Upper lobe of left lung (tissue), 6 donors: Measurements from ENCODE around the gene ALDH1A1. TPM values are rescaled to one million over a fixed set of nuclear protein-coding genes. Genes with fewer than 3 reads are reported as not detected.

ENCODE experiments used
- ATAC-seq, 2 donors: fragments of 200-7000 bp; cut with Tn5 transposase; one replicate each; pipeline ENCODE4 v1.9.1; 2022; ENCODE audit warnings: mild to moderate bottlenecking in 2 of 2, moderate library complexity in 2 of 2; ENCODE audit not compliant: low FRiP score in 2 of 2
- DNase-seq, 2 donors: peaks; one replicate each; pipeline ENCODE4 v3.0.0-alpha.2; 2019 to 2020
- H3K27ac ChIP-seq, 4 donors: fragments of 200-600 bp; sonication (generic); one replicate each; pipeline ENCODE4 v1.5.1; 2016 to 2019
- H3K27me3 ChIP-seq, 4 donors: fragments of 200-600 bp; sonication (generic); one replicate each; pipeline ENCODE4 v1.5.1; 2017 to 2019
- H3K36me3 ChIP-seq, 4 donors: fragments of 200-600 bp; sonication (generic); one replicate each; pipeline ENCODE4 v1.5.1; 2016 to 2019
- H3K4me1 ChIP-seq, 4 donors: fragments of 200-600 bp; sonication (generic); one replicate each; pipeline ENCODE4 v1.5.1; 2018 to 2019
- H3K4me3 ChIP-seq, 4 donors: fragments of 200-600 bp; sonication (generic); one replicate each; pipeline ENCODE4 v1.5.1; 2017 to 2019; ENCODE audit warnings: mild to moderate bottlenecking in 2 of 4, moderate library complexity in 1 of 4
- H3K9me3 ChIP-seq, 4 donors: fragments of 200-600 bp; sonication (generic); one replicate each; pipeline ENCODE4 v1.5.1; 2018 to 2019
- CTCF ChIP-seq, 6 experiments: fragments of 450-650 bp in 4 of 6; fragments of 200-600 bp in 2 of 6; sonication (generic) in 2 of 6; IDR thresholded peaks; one replicate each; pipeline ENCODE4 v1.5.1; 2016 to 2019; ENCODE audit warnings: antibody characterized with exemption in 6 of 6
- EP300 ChIP-seq, 4 donors: sonication (generic); formaldehyde crosslinking; IDR thresholded peaks; one replicate each; pipeline ENCODE4 v1.5.1; 2017; ENCODE audit warnings: antibody characterized with exemption in 4 of 4, control low read depth in 2 of 4
- POLR2A ChIP-seq, 4 donors: fragments of 450-650 bp; IDR thresholded peaks; one replicate each; pipeline ENCODE4 v1.5.1; 2016 to 2017; ENCODE audit warnings: antibody characterized with exemption in 4 of 4, mild to moderate bottlenecking in 2 of 4
- POLR2AphosphoS5 ChIP-seq, 2 donors: sonication (generic); formaldehyde crosslinking; IDR thresholded peaks; one replicate each; pipeline ENCODE4 v1.5.1; 2017; ENCODE audit warnings: antibody characterized with exemption in 2 of 2
- WGBS, 2 donors: methylation state at CpG; one replicate each; pipeline ENCODE4 v1.1.5; 2017 to 2018; 5-methylcytosine and 5-hydroxymethylcytosine counted together
- total RNA-seq, 6 donors: library from RNA; depleted of rRNA in 4 of 6; stranded (reverse); fragments of >200 nt in 4 of 6; gene quantifications; one replicate each; pipeline versions ENCODE4 v1.1.0 to v1.2.1, GENCODE V29; 2016 to 2021
- donor health status: DM: no; HTN: no; CAD: no; lungs with moderate emphysema.
- donor health status: DM: no; HTN: yes; CAD: no; lungs with severe emphysema.

The ALDH1A1 gene
- total RNA-seq, 6 donors from 2014 or later = 81.7 to 230 (median 137) TPM

- Histone ChIP-seq H3K36me3 (no peaks in the 10 kb centered on the region), H3K4me3 (no peak overlapping the region), H3K4me1 (peaks cover 4 to 13% (median 9%) of the 10 kb centered on the region in 4 donors), H3K27ac (peak overlapping the region in 1 of 4 donors; percentile 35), H3K9me3 (no peaks in the 10 kb centered on the region), H3K27me3 (no peaks in the 10 kb centered on the region)
- no peak for ATAC-seq
- TF ChIP-seq POLR2A (IDR thresholded peaks at IDR 0.05) = no peak
- no peak for TF ChIP-seq CTCF (IDR thresholded peaks at IDR 0.05)
- no peak for TF ChIP-seq POLR2AphosphoS5 (IDR thresholded peaks at IDR 0.05)
- no peak for TF ChIP-seq EP300 (IDR thresholded peaks at IDR 0.05)
- WGBS, 2 donors = 92 to 98% methylated on average over 2 of the region's 2 CpGs
- DNase-seq = no peak
Measured at GRCh38 chr9:72857624-72857996, 95.2 kb downstream of the ALDH1A1 start.

DNA sequence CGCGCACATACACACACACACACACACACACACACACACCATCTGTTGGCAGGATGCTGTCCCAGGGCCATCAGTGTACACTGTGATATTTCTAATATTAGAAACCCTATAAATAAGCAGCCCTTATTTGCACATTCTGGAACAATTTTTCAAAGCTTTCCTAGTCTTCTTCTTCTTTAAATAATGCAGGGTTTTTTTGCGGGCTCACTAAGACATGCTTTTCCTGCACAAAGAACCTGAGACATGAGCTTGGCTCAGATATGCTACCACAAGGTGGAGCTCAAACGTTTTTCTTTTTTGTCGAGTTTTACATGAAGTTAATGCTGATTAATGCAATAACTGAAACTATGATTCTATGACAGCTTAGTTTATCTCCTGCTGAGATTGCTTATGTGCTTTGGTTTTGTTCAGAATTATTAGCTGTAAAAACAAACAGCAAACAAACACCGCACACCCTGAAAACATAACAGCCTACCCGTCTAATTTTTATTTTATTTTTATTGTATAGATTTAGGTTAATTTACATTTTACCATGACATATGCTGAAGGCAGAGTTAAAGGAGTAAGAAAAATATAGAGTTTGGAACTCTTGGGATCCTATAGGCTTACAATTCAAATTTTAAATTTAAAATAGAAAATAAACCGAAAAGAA lies 95.8 kb downstream of the ALDH1A1 start:
- TF ChIP-seq POLR2AphosphoS5 (IDR thresholded peaks at IDR 0.05) = no peak
- peak; percentile 25 to 58 (median 42) for TF ChIP-seq CTCF (IDR thresholded peaks at IDR 0.05)
- ATAC-seq (peak; percentile 19 to 79), DNase-seq (no peak)
- Histone ChIP-seq H3K27me3 (no peaks in the 10 kb centered on the region), H3K36me3 (no peaks in the 10 kb centered on the region), H3K4me1 (peaks cover 4 to 13% (median 9%) of the 10 kb centered on the region in 4 donors), H3K9me3 (no peaks in the 10 kb centered on the region), H3K4me3 (no peak overlapping the region), H3K27ac (peak overlapping the region in 1 of 4 donors; percentile 35)
- WGBS, 2 donors = 52 to 55% methylated on average over 8 of the region's 8 CpGs

DNA sequence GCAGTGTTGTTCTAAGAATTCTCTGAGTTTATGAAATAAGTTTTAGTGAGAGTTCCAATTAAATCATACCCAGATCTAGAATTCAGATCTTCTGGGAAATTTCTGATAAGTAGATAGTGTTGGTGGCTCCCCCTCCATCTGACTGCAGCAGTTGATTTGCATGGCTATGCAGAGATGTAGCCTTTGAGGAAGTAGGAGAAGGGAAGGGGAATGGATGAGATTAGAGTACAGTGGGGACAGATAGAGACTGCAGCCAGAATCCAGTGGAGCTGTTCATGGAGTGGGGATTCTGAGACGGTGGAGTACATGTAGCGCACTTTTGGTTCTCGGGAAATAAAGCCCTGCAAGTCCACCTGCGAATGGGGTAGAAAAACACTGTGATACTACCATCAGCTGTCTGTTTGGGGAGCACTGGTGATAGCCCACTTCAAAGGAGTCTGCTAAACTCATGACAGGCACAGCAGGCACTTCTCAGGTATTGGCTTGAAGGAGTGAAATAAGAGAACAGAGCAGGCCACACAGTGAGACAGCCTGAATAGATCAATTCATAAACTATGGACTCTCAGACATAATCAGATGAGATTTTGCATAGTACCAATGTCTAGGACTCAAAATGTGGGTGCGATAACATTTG lies 96.8 kb downstream of the ALDH1A1 start:
- TF ChIP-seq CTCF (IDR thresholded peaks at IDR 0.05) = no peak
- no peak for TF ChIP-seq POLR2A (IDR thresholded peaks at IDR 0.05)
- no peak for TF ChIP-seq EP300 (IDR thresholded peaks at IDR 0.05)
- TF ChIP-seq POLR2AphosphoS5 (IDR thresholded peaks at IDR 0.05) = no peak
- peak in 1 of 2 donors; percentile 37 for ATAC-seq
- no peaks in the 10 kb centered on the region for H3K9me3 ChIP-seq
- H3K4me1 ChIP-seq = peaks cover 4 to 13% (median 9%) of the 10 kb centered on the region in 4 donors
- no peak overlapping the region for H3K4me3 ChIP-seq
- 85 to 86% methylated on average over 5 of the region's 5 CpGs for WGBS, 2 donors
- H3K36me3 ChIP-seq = no peaks in the 10 kb centered on the region
- no peak overlapping the region for H3K27ac ChIP-seq
- no peaks in the 10 kb centered on the region for H3K27me3 ChIP-seq
- DNase-seq = no peak

DNA sequence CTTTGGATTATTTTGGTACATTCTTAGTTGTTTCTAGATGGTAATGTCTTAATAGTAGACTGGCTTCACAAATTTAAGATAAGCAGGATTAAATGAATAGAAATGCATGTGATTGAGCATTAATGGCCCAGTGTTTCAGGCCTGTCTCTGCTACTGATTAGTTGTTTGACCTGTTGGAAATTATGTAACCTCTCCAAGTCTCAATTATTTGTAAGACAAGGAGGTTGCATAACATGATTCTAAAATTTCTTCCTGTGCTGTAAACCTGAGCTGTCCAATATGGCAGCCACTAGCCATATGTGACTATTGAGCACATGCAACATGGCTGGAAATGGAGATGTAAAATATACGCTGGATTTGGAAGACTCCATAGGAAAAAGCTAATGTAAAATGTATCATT lies 97.5 kb downstream of the ALDH1A1 start:
- peaks cover 4 to 13% (median 9%) of the 10 kb centered on the region in 4 donors for H3K4me1 ChIP-seq
- no peak overlapping the region for H3K4me3 ChIP-seq
- WGBS, 2 donors = 96 to 97% methylated on average over 1 of the region's 1 CpG
- ATAC-seq (no peak), DNase-seq (no peak)
- H3K9me3 ChIP-seq = no peaks in the 10 kb centered on the region
- no peak for TF ChIP-seq CTCF (IDR thresholded peaks at IDR 0.05)
- TF ChIP-seq POLR2A (IDR thresholded peaks at IDR 0.05) = no peak
- no peak for TF ChIP-seq EP300 (IDR thresholded peaks at IDR 0.05)
- no peak for TF ChIP-seq POLR2AphosphoS5 (IDR thresholded peaks at IDR 0.05)
- H3K27me3 ChIP-seq = no peaks in the 10 kb centered on the region
- no peaks in the 10 kb centered on the region for H3K36me3 ChIP-seq
- H3K27ac ChIP-seq = no peak overlapping the region

Other genes starting within 250 kb of the ALDH1A1 start
- 100 to 1,000 TPM; 174 to 910 (median 347) TPM for gene ANXA1, start 198.8 kb upstream of the ALDH1A1 start, total RNA-seq